PFSK-1 (cell line): ENCODE measurements around the gene S100A1.

Source experiments
- POLR2AphosphoS5 ChIP-seq: IDR thresholded peaks from 2 replicates; pipeline ENCODE4 v1.6.1; 2012; ENCODE audit warnings: low read depth, mild to moderate bottlenecking, control low read depth, low read length, moderate library complexity
- REST ChIP-seq, 2 experiments: IDR thresholded peaks; 2 replicates each; pipeline versions ENCODE4 v1.6.1 to v1.8.0; 2011 to 2012; ENCODE audit warnings: low read depth in 2 of 2, low read length in 2 of 2, control low read depth in 1 of 2, inconsistent platforms in 1 of 2, mild to moderate bottlenecking in 1 of 2, moderate library complexity in 1 of 2; ENCODE audit not compliant: insufficient read depth in 1 of 2
- TAF1 ChIP-seq: IDR thresholded peaks from 2 replicates; pipeline ENCODE4 v1.6.1; 2012; ENCODE audit warnings: low read length, control low read depth, borderline replicate concordance; ENCODE audit not compliant: insufficient read depth

GRCh38 chr1:153624965-153625611, 3.1 kb upstream of the S100A1 start:
- no peak for TF ChIP-seq REST (IDR thresholded peaks at IDR 0.05; ENCODE audit: insufficient read depth in 1 of 2, low read depth in 2 of 2, low read length in 2 of 2)
- TF ChIP-seq POLR2AphosphoS5 = no peak
- TF ChIP-seq TAF1 = no peak
